Mesothelial cell of epicardium (in vitro differentiated cells): ENCODE data around the gene NAPG. TPM values are rescaled to one million over a fixed set of nuclear protein-coding genes. Genes with fewer than 3 reads are reported as not detected.
"Not testable (repeated sequence)": the region's sequence is repeated elsewhere in the genome, so short reads cannot be mapped to it uniquely, and the experiment has no call there.

Source experiments
- DNase-seq, 2 experiments: peaks; one replicate each; pipeline ENCODE4 v3.0.0; 2021; ENCODE audit warnings: low spot score in 2 of 2; ENCODE audit not compliant: unreplicated experiment in 2 of 2
- H3K27ac Mint-ChIP-seq: 2 replicates; pipeline ENCODE4 v1.8.0; 2021; ENCODE audit warnings: mixed read lengths
- H3K27me3 Mint-ChIP-seq: 2 replicates; pipeline ENCODE4 v1.8.0; 2021; ENCODE audit warnings: low read depth, mixed read lengths
- H3K36me3 Mint-ChIP-seq: 2 replicates; pipeline ENCODE4 v1.8.0; 2021; ENCODE audit warnings: mixed read lengths
- H3K4me1 Mint-ChIP-seq: 2 replicates; pipeline ENCODE4 v1.8.0; 2021; ENCODE audit warnings: mixed read lengths
- H3K4me3 Mint-ChIP-seq: 2 replicates; pipeline ENCODE4 v1.8.0; 2021; ENCODE audit warnings: mild to moderate bottlenecking, moderate library complexity, mixed read lengths
- H3K9me3 Mint-ChIP-seq: 2 replicates; pipeline ENCODE4 v1.8.0; 2021; ENCODE audit warnings: mixed read lengths
- total RNA-seq: library from RNA; stranded (reverse); gene quantifications from 3 replicates; pipeline ENCODE4 v1.2.1, GENCODE V29; 2021
- TF ChIP-seq, protein P1 (sequence below): fragments of 200-600 bp; sonication (generic); IDR thresholded peaks from one replicate; pipeline ENCODE4 v1.5.0; 2021; ENCODE audit warnings: antibody characterized with exemption; ENCODE audit not compliant: unreplicated experiment

The NAPG gene
- total RNA-seq, 1 donor from 2014 or later = 27.2 TPM

DNA sequence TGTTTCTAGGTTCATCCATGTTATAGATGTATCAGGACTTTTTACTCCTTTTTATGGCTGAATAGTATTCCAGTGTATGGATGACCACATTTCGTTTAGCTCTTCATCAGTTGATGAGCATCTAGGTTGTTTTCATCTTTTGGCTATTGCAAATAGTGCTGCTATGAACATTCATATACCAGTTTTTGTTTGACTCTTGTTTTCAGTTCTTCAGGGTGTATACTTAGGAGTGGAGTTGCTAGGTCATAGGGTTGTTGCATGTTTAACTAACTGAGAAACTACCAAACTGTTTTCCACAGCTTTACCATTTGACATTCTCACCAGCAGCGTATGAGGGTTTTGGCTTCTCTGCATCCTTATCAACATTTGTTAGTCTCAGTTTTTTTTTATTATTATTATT is 25.8 kb upstream of the NAPG start:
- H3K36me3 Mint-ChIP-seq = peaks cover 4% of the 10 kb centered on the region
- peaks cover 12% of the 10 kb centered on the region for H3K4me1 Mint-ChIP-seq
- peaks cover 28% of the 10 kb centered on the region for H3K9me3 Mint-ChIP-seq
- TF ChIP-seq, protein P1, sequence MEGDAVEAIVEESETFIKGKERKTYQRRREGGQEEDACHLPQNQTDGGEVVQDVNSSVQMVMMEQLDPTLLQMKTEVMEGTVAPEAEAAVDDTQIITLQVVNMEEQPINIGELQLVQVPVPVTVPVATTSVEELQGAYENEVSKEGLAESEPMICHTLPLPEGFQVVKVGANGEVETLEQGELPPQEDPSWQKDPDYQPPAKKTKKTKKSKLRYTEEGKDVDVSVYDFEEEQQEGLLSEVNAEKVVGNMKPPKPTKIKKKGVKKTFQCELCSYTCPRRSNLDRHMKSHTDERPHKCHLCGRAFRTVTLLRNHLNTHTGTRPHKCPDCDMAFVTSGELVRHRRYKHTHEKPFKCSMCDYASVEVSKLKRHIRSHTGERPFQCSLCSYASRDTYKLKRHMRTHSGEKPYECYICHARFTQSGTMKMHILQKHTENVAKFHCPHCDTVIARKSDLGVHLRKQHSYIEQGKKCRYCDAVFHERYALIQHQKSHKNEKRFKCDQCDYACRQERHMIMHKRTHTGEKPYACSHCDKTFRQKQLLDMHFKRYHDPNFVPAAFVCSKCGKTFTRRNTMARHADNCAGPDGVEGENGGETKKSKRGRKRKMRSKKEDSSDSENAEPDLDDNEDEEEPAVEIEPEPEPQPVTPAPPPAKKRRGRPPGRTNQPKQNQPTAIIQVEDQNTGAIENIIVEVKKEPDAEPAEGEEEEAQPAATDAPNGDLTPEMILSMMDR = no peak
- no peak overlapping the region for H3K4me3 Mint-ChIP-seq
- no peak for DNase-seq
- H3K27ac Mint-ChIP-seq = no peak overlapping the region
- H3K27me3 Mint-ChIP-seq = peaks cover 2% of the 10 kb centered on the region

DNA sequence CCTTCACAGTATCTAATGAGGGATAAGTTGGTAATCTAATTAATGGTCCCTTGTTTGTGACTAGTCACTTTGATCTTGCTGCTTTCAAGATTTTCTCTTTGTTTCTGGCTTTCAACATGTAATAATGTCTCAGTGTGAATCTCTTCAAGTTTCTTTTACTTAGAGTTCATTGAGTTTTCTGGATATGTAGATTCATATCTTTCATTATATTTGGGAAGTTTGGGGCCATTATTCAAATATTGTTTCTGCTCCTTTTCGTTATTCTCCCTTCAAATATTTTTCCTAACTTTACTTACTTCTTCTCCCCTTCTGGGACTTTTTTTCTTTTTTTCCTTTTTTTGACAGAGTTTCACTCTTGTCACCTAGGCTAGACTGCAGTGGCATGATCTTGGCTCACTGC is 21.1 kb upstream of the NAPG start:
- no peak overlapping the region for H3K27ac Mint-ChIP-seq
- peaks cover 42% of the 10 kb centered on the region for H3K9me3 Mint-ChIP-seq
- TF ChIP-seq, protein P1 = no peak
- DNase-seq = no peak
- no peaks in the 10 kb centered on the region for H3K4me1 Mint-ChIP-seq
- no peak overlapping the region for H3K4me3 Mint-ChIP-seq
- H3K36me3 Mint-ChIP-seq = peaks cover 13% of the 10 kb centered on the region
- H3K27me3 Mint-ChIP-seq = peaks cover 2% of the 10 kb centered on the region

DNA sequence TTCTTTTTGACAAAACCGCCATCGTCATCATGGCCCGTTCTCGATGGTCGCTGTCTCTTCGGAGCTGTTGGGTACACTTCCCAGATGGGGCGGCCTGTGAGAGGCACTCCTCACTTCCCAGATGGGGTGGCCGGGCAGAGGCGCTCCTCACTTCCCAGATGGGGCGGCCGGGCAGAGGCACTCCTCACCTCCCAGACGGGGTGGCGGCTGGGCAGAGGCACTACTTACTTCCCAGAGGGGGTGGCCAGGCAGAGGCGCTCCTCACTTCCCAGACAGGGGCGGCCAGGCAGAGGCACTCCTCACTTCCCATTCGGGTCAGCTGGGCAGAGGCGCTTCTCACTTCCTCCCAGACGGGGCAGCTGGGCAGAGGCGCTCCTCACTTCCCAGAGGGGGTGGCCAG is 19.9 kb upstream of the NAPG start:
- H3K9me3 Mint-ChIP-seq = peaks cover 35% of the 10 kb centered on the region
- DNase-seq = not testable (repeated sequence)

DNA sequence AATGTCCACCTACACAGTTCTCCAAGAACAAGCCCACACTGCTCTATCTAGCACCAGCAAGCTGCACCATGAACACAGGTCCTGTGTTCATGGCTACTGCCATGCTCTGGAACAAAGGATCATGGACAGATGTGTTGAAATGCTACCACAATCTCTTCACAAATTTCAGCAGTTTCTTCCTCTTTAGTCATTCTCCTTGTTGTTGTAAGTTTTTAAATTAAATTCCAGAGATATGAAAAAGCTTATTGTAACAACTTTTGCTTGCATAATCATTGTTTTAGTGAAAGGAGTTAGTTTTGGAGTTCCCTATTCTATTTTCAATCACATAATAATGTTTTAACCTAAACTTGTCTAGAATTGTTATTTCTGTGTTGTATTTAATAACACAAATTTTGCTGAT is 17.2 kb upstream of the NAPG start:
- H3K4me3 Mint-ChIP-seq = no peak overlapping the region
- H3K27me3 Mint-ChIP-seq = no peaks in the 10 kb centered on the region
- H3K27ac Mint-ChIP-seq = no peak overlapping the region
- H3K9me3 Mint-ChIP-seq = peaks cover 20% of the 10 kb centered on the region
- TF ChIP-seq, protein P1 = no peak
- no peak for DNase-seq
- peaks cover 13% of the 10 kb centered on the region for H3K36me3 Mint-ChIP-seq
- H3K4me1 Mint-ChIP-seq = peaks cover 15% of the 10 kb centered on the region

More for the DNA sequence above, 19.9 kb upstream of the NAPG start:
- H3K36me3 Mint-ChIP-seq = peaks cover 13% of the 10 kb centered on the region
- H3K4me1 Mint-ChIP-seq, H3K27ac Mint-ChIP-seq, H3K27me3 Mint-ChIP-seq, H3K4me3 Mint-ChIP-seq: not testable (repeated sequence)

DNA sequence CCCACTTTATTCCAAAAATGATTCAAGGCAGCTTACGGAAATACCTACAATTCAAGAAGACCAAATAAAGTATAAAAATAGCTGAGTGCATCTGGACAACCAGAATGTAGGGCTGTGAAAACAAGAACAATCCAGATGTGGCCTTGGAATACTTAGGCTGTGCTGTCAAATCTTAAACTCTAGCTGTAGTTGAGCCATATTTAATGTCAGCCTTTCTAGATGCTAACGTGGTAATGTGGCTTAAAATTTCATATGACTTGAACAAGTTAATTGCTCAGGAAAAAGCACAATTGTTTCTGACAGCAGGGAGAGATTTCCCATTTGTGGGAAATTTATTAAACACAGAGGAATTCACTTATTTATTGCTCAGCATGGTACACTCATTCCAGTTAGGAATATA is 14.6 kb upstream of the NAPG start:
- Mint-ChIP-seq H3K4me3 (no peak overlapping the region), H3K27me3 (no peaks in the 10 kb centered on the region), H3K36me3 (peaks cover 9% of the 10 kb centered on the region), H3K27ac (peak overlapping the region; percentile 50), H3K4me1 (peaks cover 33% of the 10 kb centered on the region), H3K9me3 (peaks cover 14% of the 10 kb centered on the region)
- TF ChIP-seq, protein P1 = no peak
- DNase-seq = no peak

DNA sequence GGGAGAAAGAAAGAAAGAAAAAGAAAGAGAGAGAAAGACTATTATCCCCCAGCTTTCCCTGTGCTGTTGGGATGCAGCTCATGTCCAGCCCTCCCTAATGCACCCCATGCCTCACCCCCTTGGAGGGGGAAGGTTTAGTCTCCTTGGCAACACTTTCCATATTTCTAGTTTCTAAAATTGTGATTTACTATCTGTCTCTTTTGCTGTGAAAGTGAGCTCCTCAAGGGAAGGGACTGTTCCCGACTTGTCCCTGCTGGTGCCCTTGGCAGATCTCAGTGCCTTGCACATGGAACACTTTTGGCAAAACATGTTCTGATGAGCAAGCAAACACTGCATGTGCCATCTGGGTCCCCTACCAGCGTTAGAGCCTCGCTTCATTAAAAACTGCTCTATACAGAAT is 11.7 kb upstream of the NAPG start:
- Mint-ChIP-seq H3K4me1 (peaks cover 42% of the 10 kb centered on the region), H3K27me3 (no peaks in the 10 kb centered on the region), H3K9me3 (peaks cover 4% of the 10 kb centered on the region), H3K27ac (peak overlapping the region; percentile 63), H3K4me3 (no peak overlapping the region), H3K36me3 (no peaks in the 10 kb centered on the region)
- no peak for DNase-seq
- TF ChIP-seq, protein P1 = no peak
